Stimulated activated effector memory CD8-positive, alpha-beta T cell treated with anti-CD3 and anti-CD28 coated beads, Interleukin-12 subunit alpha, Interleukin-12 subunit beta, amount 100 ng/mL, for 72 hours (primary cell): ENCODE measurements around the gene CCDC54.
"Not testable (repeated sequence)": the region's sequence is repeated elsewhere in the genome, so short reads cannot be mapped to it uniquely, and the experiment has no call there.

Source experiments
- ATAC-seq: fragments of 150-1000 bp; cut with Tn5 transposase; 2 replicates; pipeline ENCODE4 v1.10.0; 2021
- DNase-seq, 2 donors: peaks; one replicate each; pipeline ENCODE4 v3.0.0; 2021 to 2022; ENCODE audit warnings: low spot score in 2 of 2
- H3K27ac Mint-ChIP-seq: one replicate; pipeline ENCODE4 v1.8.0; 2022; ENCODE audit warnings: mild to moderate bottlenecking, mixed read lengths
- H3K36me3 Mint-ChIP-seq: one replicate; pipeline ENCODE4 v1.8.0; 2022; ENCODE audit warnings: mild to moderate bottlenecking, mixed read lengths
- H3K4me1 Mint-ChIP-seq: one replicate; pipeline ENCODE4 v1.8.0; 2022; ENCODE audit warnings: mixed read lengths
- H3K4me3 Mint-ChIP-seq: one replicate; pipeline ENCODE4 v1.8.0; 2022; ENCODE audit warnings: mild to moderate bottlenecking, mixed read lengths
- H3K9me3 Mint-ChIP-seq: one replicate; pipeline ENCODE4 v1.8.0; 2022; ENCODE audit warnings: mixed read lengths

CCDC54 gene

DNA sequence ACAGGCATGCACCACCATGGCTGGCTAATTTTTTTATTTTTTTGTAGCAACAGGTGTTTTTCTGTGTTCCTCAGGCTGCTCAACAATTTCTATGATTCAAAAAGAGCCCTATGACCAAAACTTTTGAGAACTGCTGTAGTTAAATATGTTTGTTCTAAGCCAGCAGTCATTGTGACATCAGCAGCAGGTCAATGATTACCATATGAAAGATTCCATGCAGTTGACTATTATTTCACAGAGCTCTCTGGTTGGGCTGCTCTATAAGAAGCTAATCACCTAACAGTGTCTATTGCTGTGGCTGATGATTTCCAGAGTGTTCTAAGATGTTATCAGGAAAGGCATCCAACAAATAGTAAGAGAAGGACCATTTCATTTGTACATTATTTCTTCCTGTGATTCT lies at the start of gene CCDC54:
Gene CCDC54, plus strand, starts transcription at position 289 of the 400 bp plus-strand sequence. CDS start 149 bp downstream, outside the sequence.
- Mint-ChIP-seq H3K36me3 (no peaks in the 10 kb centered on the region), H3K9me3 (no peaks in the 10 kb centered on the region), H3K4me1 (no peaks in the 10 kb centered on the region), H3K27ac (no peak within 1 kb of the TSS), H3K4me3 (no peak within 1 kb of the TSS)
- no peak for DNase-seq
- ATAC-seq = no peak

DNA sequence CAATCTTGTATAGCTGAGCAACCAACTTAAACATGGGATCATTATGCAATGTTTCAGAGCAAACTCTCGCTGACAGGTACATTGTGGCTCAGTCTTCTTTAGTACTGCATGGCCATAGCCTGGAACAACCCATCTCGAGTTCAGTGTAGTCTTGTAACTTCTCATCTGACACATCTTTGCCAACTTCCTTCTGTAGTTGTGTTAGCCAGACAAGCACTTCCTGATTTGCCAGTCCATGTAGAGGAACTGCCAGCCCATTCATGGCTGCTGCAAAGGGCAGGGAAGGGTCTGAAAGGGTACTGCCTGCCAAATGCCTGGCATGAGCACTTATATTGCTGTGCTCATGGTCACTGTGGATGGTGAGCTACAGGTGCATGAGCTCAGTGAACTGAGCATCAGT lies 49.2 kb upstream of the CCDC54 start:
- H3K4me1 Mint-ChIP-seq = no peaks in the 10 kb centered on the region
- no peak overlapping the region for H3K27ac Mint-ChIP-seq
- no peaks in the 10 kb centered on the region for H3K9me3 Mint-ChIP-seq
- peak; percentile 9 for ATAC-seq
- DNase-seq = no peak
- no peaks in the 10 kb centered on the region for H3K36me3 Mint-ChIP-seq
- H3K4me3 Mint-ChIP-seq = no peak overlapping the region

DNA sequence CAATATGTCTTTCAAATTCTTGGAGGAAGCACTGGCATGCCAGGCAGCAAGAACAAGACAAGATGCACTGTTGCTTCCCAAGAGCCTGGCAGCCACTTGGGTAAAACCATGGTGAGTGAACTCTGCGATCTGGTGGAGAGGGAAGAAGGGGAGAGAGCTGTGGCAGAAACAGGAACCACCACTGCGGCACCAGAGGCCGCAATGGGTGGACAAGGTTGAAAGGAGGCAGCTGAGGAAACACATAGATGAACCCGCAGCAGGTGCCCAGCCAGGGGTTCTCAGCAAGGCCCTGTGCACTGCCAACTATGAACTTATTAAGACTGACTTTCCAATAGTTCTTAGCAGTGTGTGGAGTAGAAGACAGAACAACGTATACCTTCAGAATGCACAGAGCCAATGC lies 48.2 kb upstream of the CCDC54 start:
- Mint-ChIP-seq H3K27ac (no peak overlapping the region), H3K4me1 (no peaks in the 10 kb centered on the region), H3K36me3 (no peaks in the 10 kb centered on the region), H3K4me3 (no peak overlapping the region), H3K9me3 (no peaks in the 10 kb centered on the region)
- ATAC-seq (peak; percentile 29), DNase-seq (no peak)

- not testable (repeated sequence) for H3K36me3 Mint-ChIP-seq, H3K4me3 Mint-ChIP-seq, DNase-seq, ATAC-seq, H3K27ac Mint-ChIP-seq, H3K9me3 Mint-ChIP-seq, H3K4me1 Mint-ChIP-seq
These were observed 37.5 kb upstream of the CCDC54 start for GRCh38 chr3:107339690-107340089.

GRCh38 chr3:107344722-107345121 lies 32.5 kb upstream of the CCDC54 start:
- Mint-ChIP-seq H3K36me3 (no peaks in the 10 kb centered on the region), H3K4me1 (no peaks in the 10 kb centered on the region), H3K27ac (no peak overlapping the region), H3K4me3 (no peak overlapping the region), H3K9me3 (no peaks in the 10 kb centered on the region)
- ATAC-seq = no peak
- DNase-seq = no peak

DNA sequence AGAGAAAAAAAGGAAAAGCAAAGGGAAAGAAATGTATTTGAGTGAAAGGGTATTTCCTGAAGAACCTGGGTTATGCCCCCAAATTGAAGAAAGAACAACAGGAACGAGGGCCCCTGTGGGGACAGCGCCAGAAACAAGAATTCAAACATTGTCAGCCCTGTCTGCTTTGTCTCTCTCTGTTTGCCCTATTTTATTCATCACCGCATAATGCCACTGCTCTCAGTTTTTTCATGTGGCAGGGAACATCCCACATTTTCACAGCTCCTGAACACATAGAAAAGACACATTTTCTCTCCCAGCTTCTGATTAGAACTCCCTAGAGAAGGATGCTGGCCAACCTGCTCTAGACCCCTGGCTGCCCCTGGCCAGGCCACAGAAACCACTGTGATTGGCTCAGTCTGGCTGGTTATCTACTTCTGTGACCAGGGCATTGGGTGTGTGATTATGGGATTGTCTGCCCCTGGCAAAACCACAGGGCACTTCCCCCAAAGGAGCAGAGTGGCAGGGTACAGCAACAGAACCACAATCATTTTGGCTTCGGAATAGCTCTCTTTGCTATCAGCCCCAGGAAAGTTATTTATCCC lies 31.3 kb upstream of the CCDC54 start:
- ATAC-seq (no peak), DNase-seq (no peak)
- Mint-ChIP-seq H3K9me3 (no peaks in the 10 kb centered on the region), H3K27ac (no peak overlapping the region), H3K36me3 (no peaks in the 10 kb centered on the region), H3K4me1 (no peaks in the 10 kb centered on the region), H3K4me3 (no peak overlapping the region)

DNA sequence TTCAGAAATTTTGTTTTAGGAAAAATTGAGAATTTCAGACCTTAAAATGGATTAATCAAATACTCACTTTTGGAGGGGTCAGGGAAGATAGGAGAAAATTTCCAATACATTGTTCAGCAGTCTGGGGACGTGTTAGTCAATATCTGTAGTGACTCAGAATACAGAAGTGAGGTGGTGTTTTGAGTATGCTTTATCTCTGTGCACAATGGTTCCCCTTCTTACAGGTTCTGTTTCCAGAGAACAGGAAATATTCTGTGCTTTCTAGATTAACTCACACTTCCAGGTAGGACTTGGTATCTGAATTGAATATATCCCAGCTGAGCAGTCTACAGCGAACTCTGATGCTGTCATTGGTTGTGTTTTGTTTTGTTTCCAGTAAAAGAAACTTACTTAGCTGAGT lies 30.7 kb upstream of the CCDC54 start:
- DNase-seq (no peak), ATAC-seq (peak; percentile 85)
- Mint-ChIP-seq H3K36me3 (no peaks in the 10 kb centered on the region), H3K9me3 (no peaks in the 10 kb centered on the region), H3K4me3 (no peak overlapping the region), H3K4me1 (no peaks in the 10 kb centered on the region), H3K27ac (no peak overlapping the region)

GRCh38 chr3:107347751-107348150 lies 29.5 kb upstream of the CCDC54 start:
- no peaks in the 10 kb centered on the region for H3K36me3 Mint-ChIP-seq
- ATAC-seq (no peak), DNase-seq (no peak)
- no peaks in the 10 kb centered on the region for H3K4me1 Mint-ChIP-seq
- H3K4me3 Mint-ChIP-seq = no peak overlapping the region
- H3K9me3 Mint-ChIP-seq = no peaks in the 10 kb centered on the region
- H3K27ac Mint-ChIP-seq = no peak overlapping the region

DNA sequence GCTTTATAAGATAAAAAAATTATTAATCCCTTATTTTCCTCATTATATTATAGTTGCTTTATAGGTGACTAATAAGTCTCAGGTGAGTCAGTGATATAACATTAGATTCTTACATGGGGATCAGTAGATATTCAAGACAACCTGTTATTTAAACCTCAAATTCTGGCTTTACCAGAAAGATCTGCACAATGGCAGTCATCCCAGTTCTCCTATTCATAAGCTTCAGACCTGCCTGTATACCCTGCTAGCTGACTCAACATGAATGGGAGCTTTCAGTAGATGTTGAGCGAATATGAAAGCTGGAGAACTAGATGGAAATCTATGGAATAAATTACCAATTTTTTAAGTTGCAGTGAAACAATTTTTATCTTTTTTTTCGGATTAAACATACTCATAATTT lies 20.5 kb upstream of the CCDC54 start:
- DNase-seq (no peak), ATAC-seq (no peak)
- Mint-ChIP-seq H3K36me3 (no peaks in the 10 kb centered on the region), H3K4me1 (no peaks in the 10 kb centered on the region), H3K9me3 (no peaks in the 10 kb centered on the region), H3K27ac (no peak overlapping the region), H3K4me3 (no peak overlapping the region)

- ATAC-seq (no peak), DNase-seq (no peak)
- H3K27ac Mint-ChIP-seq = no peak overlapping the region
- no peaks in the 10 kb centered on the region for H3K36me3 Mint-ChIP-seq
- H3K4me3 Mint-ChIP-seq = no peak overlapping the region
- H3K9me3 Mint-ChIP-seq = no peaks in the 10 kb centered on the region
- no peaks in the 10 kb centered on the region for H3K4me1 Mint-ChIP-seq
These were observed 15.6 kb upstream of the CCDC54 start for GRCh38 chr3:107361633-107362032.

DNA sequence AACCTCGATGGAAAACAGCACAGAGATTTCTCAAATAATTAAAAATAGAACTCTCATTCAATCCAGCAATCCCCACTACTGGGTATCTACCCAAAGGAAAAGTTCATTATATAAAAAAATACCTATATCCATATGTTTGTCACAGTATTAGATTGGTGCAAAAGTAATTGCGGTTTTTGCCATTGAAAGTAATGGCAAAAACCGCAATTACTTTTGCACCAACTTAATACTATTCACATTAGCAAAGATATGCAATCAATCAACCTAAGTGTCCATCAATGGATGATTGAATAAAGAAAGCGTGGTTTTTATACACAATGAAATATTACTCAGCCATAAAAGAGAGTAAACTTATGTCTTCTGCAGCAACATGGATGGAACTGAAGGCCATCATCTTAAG lies 12.2 kb upstream of the CCDC54 start:
- DNase-seq = no peak
- ATAC-seq = no peak
- no peaks in the 10 kb centered on the region for H3K9me3 Mint-ChIP-seq
- no peak overlapping the region for H3K27ac Mint-ChIP-seq
- H3K4me3 Mint-ChIP-seq = no peak overlapping the region
- H3K36me3 Mint-ChIP-seq = no peaks in the 10 kb centered on the region
- H3K4me1 Mint-ChIP-seq = no peaks in the 10 kb centered on the region

- no peak overlapping the region for H3K4me3 Mint-ChIP-seq
- no peak for DNase-seq
- H3K4me1 Mint-ChIP-seq = no peaks in the 10 kb centered on the region
These were observed 10.5 kb upstream of the CCDC54 start for GRCh38 chr3:107366766-107367165.

GRCh38 chr3:107367353-107367752 lies 9.9 kb upstream of the CCDC54 start:
- Mint-ChIP-seq H3K4me1 (no peaks in the 10 kb centered on the region), H3K4me3 (no peak overlapping the region), H3K27ac (no peak overlapping the region), H3K9me3 (no peaks in the 10 kb centered on the region), H3K36me3 (no peaks in the 10 kb centered on the region)
- no peak for DNase-seq
- peak; percentile 43 for ATAC-seq

More at GRCh38 chr3:107366766-107367165, 10.5 kb upstream of the CCDC54 start:
- no peaks in the 10 kb centered on the region for H3K36me3 Mint-ChIP-seq
- no peaks in the 10 kb centered on the region for H3K9me3 Mint-ChIP-seq
- no peak for ATAC-seq
- H3K27ac Mint-ChIP-seq = no peak overlapping the region

DNA sequence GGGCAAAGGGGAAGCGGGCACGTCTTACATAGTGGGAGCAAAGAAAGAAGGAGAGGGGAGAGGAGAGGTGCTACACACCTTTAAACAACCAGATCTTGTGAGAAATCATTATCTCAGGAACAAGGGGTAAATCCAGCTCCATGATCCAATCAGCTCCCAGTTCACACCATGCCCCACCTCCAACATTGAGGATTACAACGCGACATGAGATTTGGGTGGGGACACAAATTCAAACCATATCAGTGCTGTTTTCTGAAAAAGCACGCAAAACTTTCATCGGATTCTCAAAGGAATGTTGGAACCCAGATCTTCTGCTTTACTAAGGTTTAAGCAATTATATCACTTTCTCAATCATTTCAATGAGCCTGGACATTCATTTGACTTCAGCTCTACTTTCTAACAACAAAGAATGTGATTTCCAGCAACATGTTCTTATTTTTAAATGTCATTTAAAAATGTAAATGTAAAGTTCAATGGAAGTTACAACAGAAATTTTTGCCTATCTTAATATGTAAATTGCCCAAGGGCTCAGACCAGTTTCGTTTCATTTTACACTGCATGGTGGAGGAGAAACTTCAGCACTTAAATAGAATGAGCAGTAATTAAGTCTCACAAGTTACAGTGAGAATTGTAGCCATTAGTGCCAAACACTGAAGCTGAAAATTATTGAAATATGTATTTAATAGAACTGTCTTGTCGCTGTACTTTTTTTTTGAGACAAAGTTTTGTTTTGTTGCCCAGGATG lies 8.4 kb upstream of the CCDC54 start:
- no peak overlapping the region for H3K27ac Mint-ChIP-seq
- DNase-seq = no peak
- no peaks in the 10 kb centered on the region for H3K9me3 Mint-ChIP-seq
- ATAC-seq = no peak
- H3K4me3 Mint-ChIP-seq = no peak overlapping the region
- no peaks in the 10 kb centered on the region for H3K4me1 Mint-ChIP-seq
- no peaks in the 10 kb centered on the region for H3K36me3 Mint-ChIP-seq

DNA sequence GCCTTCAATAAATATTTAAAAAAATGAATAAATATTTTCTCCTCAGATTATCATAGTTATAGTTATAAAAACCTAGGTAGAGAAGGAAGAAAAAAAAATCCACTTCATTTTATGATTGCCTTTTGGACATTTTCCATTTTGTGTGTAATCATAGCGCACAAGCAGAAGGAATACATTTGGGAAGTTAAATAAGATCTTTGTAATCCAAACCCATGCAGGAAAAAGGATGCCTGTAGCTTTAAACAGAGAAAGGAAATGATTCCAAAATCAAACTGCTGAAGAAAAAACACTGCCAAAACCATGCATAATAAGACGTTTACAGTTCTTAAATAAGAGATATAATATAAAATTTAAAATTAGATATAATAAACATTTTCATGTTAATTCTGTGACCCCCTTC lies 7.4 kb upstream of the CCDC54 start:
- no peak overlapping the region for H3K27ac Mint-ChIP-seq
- no peaks in the 10 kb centered on the region for H3K9me3 Mint-ChIP-seq
- ATAC-seq (no peak), DNase-seq (no peak)
- no peaks in the 10 kb centered on the region for H3K36me3 Mint-ChIP-seq
- no peaks in the 10 kb centered on the region for H3K4me1 Mint-ChIP-seq
- H3K4me3 Mint-ChIP-seq = no peak overlapping the region

GRCh38 chr3:107370907-107371306 lies 6.3 kb upstream of the CCDC54 start:
- no peak overlapping the region for H3K27ac Mint-ChIP-seq
- H3K36me3 Mint-ChIP-seq = no peaks in the 10 kb centered on the region

More at GRCh38 chr3:107370907-107371306, 6.3 kb upstream of the CCDC54 start:
- no peak for ATAC-seq
- no peak for DNase-seq
- H3K4me1 Mint-ChIP-seq = no peaks in the 10 kb centered on the region
- no peaks in the 10 kb centered on the region for H3K9me3 Mint-ChIP-seq
- H3K4me3 Mint-ChIP-seq = no peak overlapping the region
